PC-9 (cell line): ENCODE data around the gene PIGR. TPM values are rescaled to one million over a fixed set of nuclear protein-coding genes. Genes with fewer than 3 reads are reported as not detected.

Experiments used
- BruUV-seq: library from RNA; stranded (reverse); fragments of 400-500 nt; replicated peaks from 2 replicates; lab custom pipeline; 2021; lab: Mats Ljungman, UMichigan
- CTCF ChIA-PET: fragments of 300-600 bp; sonication (Branson Sonifier 250); formaldehyde crosslinking; loops from one replicate; lab custom pipeline; 2022; ENCODE audit warnings: antibody characterized with exemption; lab: Charles Lee
- POLR2A ChIA-PET: fragments of 300-600 bp; sonication (Branson Sonifier 250); formaldehyde crosslinking; loops from one replicate; lab custom pipeline; 2022; ENCODE audit warnings: antibody characterized with exemption; ENCODE audit not compliant: unreplicated experiment; lab: Charles Lee
- DNase-seq, 2 experiments: peaks; one replicate each; pipeline versions ENCODE4 v3.0.0 to v3.0.0-alpha.2; 2015 to 2022; ENCODE audit warnings: mixed read lengths in 1 of 2
- H2AFZ ChIP-seq: fragments of 200-600 bp; sonication (generic); 2 replicates; pipeline ENCODE4 v1.8.1; 2017; ENCODE audit warnings: antibody characterized with exemption
- H3F3A ChIP-seq: fragments of 200-600 bp; sonication (generic); 2 replicates; pipeline ENCODE4 v1.8.1; 2017; ENCODE audit warnings: antibody characterized with exemption, mild to moderate bottlenecking, low read depth; ENCODE audit not compliant: insufficient read depth
- H3K27ac ChIP-seq: fragments of 200-600 bp; sonication (generic); 2 replicates; pipeline ENCODE4 v1.6.1; 2016; ENCODE audit warnings: mixed run types
- H3K27me3 ChIP-seq: fragments of 200-600 bp; sonication (generic); 2 replicates; pipeline ENCODE4 v1.6.1; 2016; ENCODE audit warnings: low read depth, mixed run types; ENCODE audit not compliant: insufficient read depth
- H3K36me3 ChIP-seq: fragments of 200-600 bp; sonication (generic); 2 replicates; pipeline ENCODE4 v1.6.1; 2016; ENCODE audit warnings: low read depth, mixed run types
- H3K4me1 ChIP-seq: fragments of 200-600 bp; sonication (generic); replicated peaks from 2 replicates; pipeline ENCODE4 v1.6.1; 2016; ENCODE audit warnings: mixed run types; ENCODE audit not compliant: insufficient read depth
- H3K4me2 ChIP-seq: fragments of 200-600 bp; sonication (generic); 2 replicates; pipeline ENCODE4 v1.6.1; 2017; ENCODE audit warnings: mixed run types
- H3K4me3 ChIP-seq: fragments of 200-600 bp; sonication (generic); 2 replicates; pipeline ENCODE4 v1.6.1; 2016; ENCODE audit warnings: mixed run types
- H3K79me2 ChIP-seq: fragments of 200-600 bp; sonication (generic); 2 replicates; pipeline ENCODE4 v1.6.1; 2017; ENCODE audit warnings: low read depth, mixed run types
- H3K9me2 ChIP-seq: fragments of 200-600 bp; sonication (generic); 2 replicates; pipeline ENCODE4 v1.8.1; 2017; ENCODE audit warnings: mild to moderate bottlenecking; ENCODE audit not compliant: insufficient read depth
- H3K9me3 ChIP-seq: fragments of 200-600 bp; sonication (generic); 2 replicates; pipeline ENCODE4 v1.8.1; 2016; ENCODE audit warnings: low read depth; ENCODE audit not compliant: insufficient read depth
- H4K20me1 ChIP-seq: fragments of 200-600 bp; sonication (generic); 2 replicates; pipeline ENCODE4 v1.8.1; 2017; ENCODE audit not compliant: insufficient read depth
- EZH2 ChIP-seq: fragments of 200-600 bp; sonication (generic); IDR thresholded peaks from 2 replicates; pipeline ENCODE4 v1.8.0; 2017; ENCODE audit warnings: antibody characterized with exemption, low read depth
- intact Hi-C: fragments of 100-400 bp; cut with micrococcal nuclease; formaldehyde crosslinking; loops from one replicate; pipeline ENCODE4 v1.10.0; 2022; ENCODE audit not compliant: unreplicated experiment
- total RNA-seq: library from RNA; stranded (reverse); gene quantifications from 2 replicates; pipeline ENCODE4 v1.2.3, GENCODE V29; 2021
- TF ChIP-seq, protein P1 (sequence below): fragments of 200-600 bp; sonication (generic); conservative IDR thresholded peaks from 2 replicates; pipeline ENCODE4 v1.6.1; 2017; ENCODE audit warnings: mixed run types, antibody characterized with exemption, mild to moderate bottlenecking, moderate library complexity

The PIGR gene
- total RNA-seq, 1 experiment from 2014 or later: not detected

DNA sequence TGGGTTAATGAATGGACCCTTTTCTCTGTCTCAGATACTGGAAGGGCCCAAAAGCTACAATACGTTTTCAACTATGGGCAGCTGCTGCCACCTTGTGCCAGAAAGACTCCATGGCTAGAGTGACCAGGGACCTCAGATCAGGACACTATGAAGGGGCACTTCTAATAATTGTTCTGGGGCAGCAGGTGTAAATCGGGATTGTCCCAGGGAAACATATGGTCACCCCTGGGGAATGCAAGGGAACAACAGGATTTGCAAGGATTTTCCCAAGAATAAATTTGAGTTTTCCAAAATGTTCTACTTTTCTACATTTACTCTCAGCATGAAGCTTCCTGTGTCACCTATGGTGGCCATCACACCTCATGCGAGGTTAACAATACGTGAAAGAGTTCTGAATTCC lies 36.0 kb upstream of the PIGR start:
- no peak for TF ChIP-seq EZH2
- TF ChIP-seq, protein P1, sequence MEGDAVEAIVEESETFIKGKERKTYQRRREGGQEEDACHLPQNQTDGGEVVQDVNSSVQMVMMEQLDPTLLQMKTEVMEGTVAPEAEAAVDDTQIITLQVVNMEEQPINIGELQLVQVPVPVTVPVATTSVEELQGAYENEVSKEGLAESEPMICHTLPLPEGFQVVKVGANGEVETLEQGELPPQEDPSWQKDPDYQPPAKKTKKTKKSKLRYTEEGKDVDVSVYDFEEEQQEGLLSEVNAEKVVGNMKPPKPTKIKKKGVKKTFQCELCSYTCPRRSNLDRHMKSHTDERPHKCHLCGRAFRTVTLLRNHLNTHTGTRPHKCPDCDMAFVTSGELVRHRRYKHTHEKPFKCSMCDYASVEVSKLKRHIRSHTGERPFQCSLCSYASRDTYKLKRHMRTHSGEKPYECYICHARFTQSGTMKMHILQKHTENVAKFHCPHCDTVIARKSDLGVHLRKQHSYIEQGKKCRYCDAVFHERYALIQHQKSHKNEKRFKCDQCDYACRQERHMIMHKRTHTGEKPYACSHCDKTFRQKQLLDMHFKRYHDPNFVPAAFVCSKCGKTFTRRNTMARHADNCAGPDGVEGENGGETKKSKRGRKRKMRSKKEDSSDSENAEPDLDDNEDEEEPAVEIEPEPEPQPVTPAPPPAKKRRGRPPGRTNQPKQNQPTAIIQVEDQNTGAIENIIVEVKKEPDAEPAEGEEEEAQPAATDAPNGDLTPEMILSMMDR: peak; percentile 85
- Histone ChIP-seq H3K9me3 (no peaks in the 10 kb centered on the region), H3K27ac (no peak overlapping the region), H3F3A (no peaks in the 10 kb centered on the region), H3K9me2 (no peaks in the 10 kb centered on the region), H3K27me3 (no peaks in the 10 kb centered on the region), H3K4me1 (no peaks in the 10 kb centered on the region), H3K36me3 (no peaks in the 10 kb centered on the region), H2AFZ (no peak overlapping the region), H4K20me1 (no peaks in the 10 kb centered on the region), H3K79me2 (no peaks in the 10 kb centered on the region), H3K4me2 (no peak overlapping the region), H3K4me3 (no peak overlapping the region)
- ChIA-PET CTCF (interaction anchor here (0.6 to 1.8 kb wide), 9 partner anchors 20 to 172 kb away, joined by 3 to 12 read pairs (median 4); partner anchors contain the start of gene C1orf116), POLR2A (interaction anchor here (0.5 to 1.5 kb wide), 4 partner anchors 20 to 429 kb away, joined by 3 to 12 read pairs (median 4); partner anchors contain the start of gene C1orf116)
- no TSS peak for BruUV-seq
- intact Hi-C loops: loop anchor here (1.0 to 5.0 kb wide), 14 partner anchors 20 to 517 kb away; partner anchors contain the start of genes DYRK3 and PFKFB2
- DNase-seq: peak; percentile 46 to 51

DNA sequence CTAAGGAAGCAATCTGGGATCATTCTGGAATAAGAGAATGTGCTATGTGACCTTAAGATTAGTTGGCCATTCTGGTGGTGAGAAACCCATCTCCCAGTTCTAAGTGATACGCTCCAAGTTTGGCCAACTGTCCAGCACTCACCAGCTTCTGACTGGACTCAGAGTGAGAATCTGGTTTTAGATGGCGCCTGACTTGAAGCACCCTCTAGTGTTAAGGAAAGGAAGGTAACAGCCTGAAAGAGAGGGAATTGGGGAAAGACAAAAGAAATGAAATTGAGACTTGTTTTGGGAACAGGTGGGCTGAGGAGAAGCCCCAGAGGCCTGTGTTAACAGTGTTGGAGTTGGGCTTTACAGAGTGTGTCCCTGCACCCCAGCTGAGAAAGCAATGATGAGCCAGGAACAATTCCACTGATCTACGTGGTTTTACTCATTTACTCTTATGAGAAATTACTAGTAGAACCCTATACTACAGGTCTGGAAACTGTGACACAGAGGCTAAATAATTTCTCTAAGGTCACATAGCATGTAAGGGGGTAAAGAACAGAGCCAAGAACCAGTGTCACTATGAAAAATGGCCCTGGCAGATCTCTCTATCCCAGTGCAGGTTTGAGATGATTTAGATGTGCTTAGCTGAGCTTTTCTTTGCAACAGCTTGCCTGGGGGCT lies 33.2 kb upstream of the PIGR start:
- Histone ChIP-seq H3K27me3 (no peaks in the 10 kb centered on the region), H4K20me1 (no peaks in the 10 kb centered on the region), H3K4me3 (no peak overlapping the region), H3K27ac (no peak overlapping the region), H3K4me1 (no peaks in the 10 kb centered on the region), H3K9me2 (no peaks in the 10 kb centered on the region), H3F3A (no peaks in the 10 kb centered on the region), H2AFZ (no peak overlapping the region), H3K4me2 (no peak overlapping the region), H3K36me3 (no peaks in the 10 kb centered on the region), H3K79me2 (no peaks in the 10 kb centered on the region), H3K9me3 (no peaks in the 10 kb centered on the region)
- no TSS peak for BruUV-seq
- no peak for DNase-seq
- intact Hi-C loops: loop anchor here (5.0 kb wide), 3 partner anchors 172 to 487 kb away; no protein-coding TSS in a partner anchor
- TF ChIP-seq EZH2: no peak
- TF ChIP-seq, protein P1: peak; percentile 62
- CTCF ChIA-PET: interaction anchor here (0.6 to 1.1 kb wide), 2 partner anchors 316 to 367 kb away, joined by 3 read pairs; no protein-coding TSS in a partner anchor
- POLR2A ChIA-PET: interaction anchor here (0.6 kb wide), 1 partner anchor 74 kb away, joined by 4 read pairs; the partner anchor contains the start of gene PFKFB2

DNA sequence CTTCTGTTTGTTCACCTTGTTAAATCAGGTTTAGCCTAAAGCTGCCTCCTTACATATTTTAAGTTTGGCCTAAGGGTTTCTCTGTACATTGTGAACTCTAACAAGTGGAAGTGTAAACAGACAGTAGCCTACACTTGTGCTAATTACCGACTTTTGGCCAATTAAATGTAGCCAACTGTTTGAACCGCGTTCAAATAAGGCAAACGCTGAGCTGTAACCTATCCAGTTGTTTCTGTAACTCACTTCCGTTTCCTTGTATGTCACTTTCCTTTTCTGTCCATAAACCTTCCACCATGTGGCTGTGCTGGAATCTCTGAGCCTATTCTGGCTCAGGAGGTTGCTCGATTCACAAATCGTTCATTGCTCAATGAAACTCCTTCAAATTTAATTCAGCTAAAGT lies 32.0 kb upstream of the PIGR start:
- Histone ChIP-seq H3K27me3 (no peaks in the 10 kb centered on the region), H3K9me2 (no peaks in the 10 kb centered on the region), H3K36me3 (no peaks in the 10 kb centered on the region), H3K79me2 (no peaks in the 10 kb centered on the region), H3K4me2 (no peak overlapping the region), H2AFZ (no peak overlapping the region), H3K27ac (no peak overlapping the region), H3K4me1 (no peaks in the 10 kb centered on the region), H3K9me3 (no peaks in the 10 kb centered on the region), H3K4me3 (no peak overlapping the region), H4K20me1 (no peaks in the 10 kb centered on the region), H3F3A (no peaks in the 10 kb centered on the region)
- no peak for TF ChIP-seq EZH2
- BruUV-seq: no TSS peak
- CTCF ChIA-PET: interaction anchor here (0.6 kb wide), 1 partner anchor 294 kb away, joined by 3 read pairs; no protein-coding TSS in a partner anchor
- POLR2A ChIA-PET: interaction anchor here (0.6 kb wide), 1 partner anchor 69 kb away, joined by 7 read pairs; no protein-coding TSS in a partner anchor
- DNase-seq: no peak
- intact Hi-C loops: no loop called here
